H1 (cell line): ENCODE data around the gene CHAC1. TPM values are rescaled to one million over a fixed set of nuclear protein-coding genes. Genes with fewer than 3 reads are reported as not detected.
A peak's percentile ranks its signal among the peaks of the same experiment; 100 is the strongest.

Source experiments
- CTCF ChIA-PET: fragments of 300-600 bp; sonication (Branson Sonifier 250); formaldehyde crosslinking; loops from one replicate; lab custom pipeline; 2021; ENCODE audit not compliant: partially characterized antibody; lab: Charles Lee
- POLR2A ChIA-PET: fragments of 300-600 bp; sonication (Branson Sonifier 250); formaldehyde crosslinking; loops from one replicate; lab custom pipeline; 2021; ENCODE audit warnings: inconsistent platforms; ENCODE audit not compliant: partially characterized antibody; lab: Charles Lee
- DNase-seq, 2 experiments: peaks; one replicate each; pipeline versions ENCODE4 v3.0.0 to v3.0.0-alpha.2; 2010 to 2022; ENCODE audit warnings: low spot score in 2 of 2, low read depth in 1 of 2, mixed read lengths in 1 of 2
- FAIRE-seq: peaks from 2 replicates; lab custom pipeline; 2011; peaks lifted over from hg19 to GRCh38; lab: Jason Lieb, UNC
- H2AFZ ChIP-seq: 2 replicates; pipeline ENCODE4 v1.8.1; 2012; ENCODE audit warnings: low read length, inconsistent platforms
- H2AK5ac ChIP-seq: 2 replicates; pipeline ENCODE4 v1.6.1; 2013; ENCODE audit warnings: low read depth, low read length
- H2BK120ac ChIP-seq: replicated peaks from 2 replicates; pipeline ENCODE3; 2013; ENCODE audit warnings: low read depth, low read length, inconsistent platforms
- H2BK12ac ChIP-seq: 2 replicates; pipeline ENCODE4 v1.6.1; 2013; ENCODE audit warnings: low read depth, low read length
- H2BK15ac ChIP-seq: 2 replicates; pipeline ENCODE4 v1.6.1; 2013; ENCODE audit warnings: low read length
- H2BK20ac ChIP-seq: 2 replicates; pipeline ENCODE4 v1.6.1; 2013; ENCODE audit warnings: low read length
- H2BK5ac ChIP-seq: 2 replicates; pipeline ENCODE4 v1.6.1; 2013; ENCODE audit warnings: low read depth, low read length
- H3K14ac ChIP-seq: 2 replicates; pipeline ENCODE4 v1.6.1; 2013; ENCODE audit warnings: inconsistent platforms; ENCODE audit not compliant: insufficient read length
- H3K18ac ChIP-seq: 2 replicates; pipeline ENCODE4 v1.6.1; 2013; ENCODE audit warnings: low read length; ENCODE audit errors: extremely low read depth
- H3K23ac ChIP-seq: 2 replicates; pipeline ENCODE4 v1.6.1; 2013; ENCODE audit warnings: inconsistent platforms; ENCODE audit not compliant: insufficient read length
- H3K23me2 ChIP-seq: 2 replicates; pipeline ENCODE4 v1.6.1; 2013; ENCODE audit warnings: low read depth, low read length
- H3K27ac ChIP-seq: 2 replicates; pipeline ENCODE4 v1.6.1; 2011; ENCODE audit warnings: low read depth, low read length, inconsistent platforms
- H3K27me3 ChIP-seq, 4 experiments: replicated peaks in 1 of 4; 1 replicate in 1 of 4; 2 replicates in 3 of 4; pipeline versions ENCODE4 v1.6.1 to v1.8.1; 2011 to 2013; ENCODE audit warnings: low read length in 3 of 4, mild to moderate bottlenecking in 3 of 4, inconsistent platforms in 2 of 4, mixed read lengths in 2 of 4, moderate library complexity in 1 of 4; ENCODE audit not compliant: control insufficient read depth in 3 of 4, insufficient read depth in 3 of 4; ENCODE audit errors: extremely low read depth in 1 of 4
- H3K36me3 ChIP-seq, 4 experiments: 2 replicates each; pipeline versions ENCODE4 v1.6.1 to v1.8.1; 2011 to 2013; ENCODE audit warnings: mild to moderate bottlenecking in 4 of 4, low read length in 3 of 4, moderate library complexity in 2 of 4, control low read depth in 1 of 4, inconsistent platforms in 1 of 4; ENCODE audit not compliant: insufficient read depth in 4 of 4, control insufficient read depth in 2 of 4
- H3K4ac ChIP-seq: replicated peaks from 2 replicates; pipeline ENCODE3; 2013; ENCODE audit warnings: low read length, low read depth, mixed read lengths, inconsistent platforms; ENCODE audit not compliant: insufficient read length
- H3K4me1 ChIP-seq, 4 experiments: replicated peaks in 1 of 4; 1 replicate in 1 of 4; 2 replicates in 3 of 4; pipeline versions ENCODE4 v1.6.1 to v1.8.1; 2011 to 2013; ENCODE audit warnings: low read length in 3 of 4, inconsistent platforms in 2 of 4, mixed read lengths in 1 of 4; ENCODE audit not compliant: insufficient read depth in 4 of 4, control insufficient read depth in 3 of 4
- H3K4me2 ChIP-seq, 2 experiments: 2 replicates each; pipeline versions ENCODE4 v1.6.1 to v1.8.1; 2011 to 2013; ENCODE audit warnings: low read depth in 2 of 2, low read length in 2 of 2, control low read depth in 1 of 2, inconsistent platforms in 1 of 2, mild to moderate bottlenecking in 1 of 2; ENCODE audit not compliant: insufficient read depth in 1 of 2
- H3K4me3 ChIP-seq, 4 experiments: fragments of 200-600, 300-600 bp in 1 of 4; sonication (generic), shearing (Covaris generic), sonication (Bioruptor Twin) in 1 of 4; 2 replicates each; pipeline versions ENCODE4 v1.5.1 to v1.8.1; 2011 to 2016; ENCODE audit warnings: low read length in 4 of 4, low read depth in 3 of 4, control low read depth in 2 of 4, inconsistent platforms in 2 of 4, mild to moderate bottlenecking in 2 of 4, mixed read lengths in 1 of 4, moderate library complexity in 1 of 4; ENCODE audit not compliant: insufficient read depth in 2 of 4; ENCODE audit errors: extremely low read depth in 1 of 4
- H3K56ac ChIP-seq: replicated peaks from 2 replicates; pipeline ENCODE3; 2013; ENCODE audit warnings: low read depth, mild to moderate bottlenecking, mixed read lengths, low read length, inconsistent platforms; ENCODE audit not compliant: insufficient read length
- H3K79me1 ChIP-seq: 2 replicates; pipeline ENCODE4 v1.6.1; 2013; ENCODE audit warnings: low read depth, low read length, control low read depth
- H3K79me2 ChIP-seq, 2 experiments: 2 replicates each; pipeline versions ENCODE4 v1.6.1 to v1.8.1; 2012 to 2013; ENCODE audit warnings: low read length in 2 of 2, mild to moderate bottlenecking in 2 of 2, inconsistent platforms in 1 of 2; ENCODE audit not compliant: insufficient read depth in 2 of 2, control insufficient read depth in 1 of 2
- H3K9ac ChIP-seq, 4 experiments: replicated peaks in 1 of 4; 1 replicate in 1 of 4; 2 replicates in 3 of 4; pipeline versions ENCODE4 v1.6.1 to v1.8.1; 2011 to 2013; ENCODE audit warnings: low read depth in 3 of 4, low read length in 3 of 4, control low read depth in 2 of 4, mild to moderate bottlenecking in 2 of 4, moderate library complexity in 2 of 4, inconsistent platforms in 1 of 4; ENCODE audit errors: extremely low read depth in 1 of 4
- H3K9me3 ChIP-seq, 2 experiments: 2 replicates each; pipeline versions ENCODE4 v1.6.1 to v1.8.1; 2012 to 2013; ENCODE audit warnings: mild to moderate bottlenecking in 2 of 2, moderate library complexity in 2 of 2, control low read depth in 1 of 2, inconsistent platforms in 1 of 2, low read depth in 1 of 2, low read length in 1 of 2, mixed read lengths in 1 of 2; ENCODE audit not compliant: insufficient read depth in 2 of 2
- H4K20me1 ChIP-seq, 2 experiments: replicated peaks in 1 of 2; 2 replicates each; pipeline versions ENCODE3 to v1.8.1; 2011 to 2013; ENCODE audit warnings: inconsistent platforms in 2 of 2, low read length in 2 of 2, mild to moderate bottlenecking in 1 of 2; ENCODE audit not compliant: insufficient read depth in 2 of 2, control insufficient read depth in 1 of 2
- H4K5ac ChIP-seq: 2 replicates; pipeline ENCODE4 v1.6.1; 2013; ENCODE audit warnings: low read length, low read depth, mixed read lengths, inconsistent platforms; ENCODE audit not compliant: insufficient read length
- H4K8ac ChIP-seq: 2 replicates; pipeline ENCODE4 v1.8.0; 2013; ENCODE audit warnings: mild to moderate bottlenecking, moderate library complexity, low read length, inconsistent platforms; ENCODE audit not compliant: insufficient read depth; ENCODE audit errors: extremely low read depth
- H4K91ac ChIP-seq: replicated peaks from 2 replicates; pipeline ENCODE3; 2013; ENCODE audit warnings: low read length, mixed read lengths, inconsistent platforms; ENCODE audit not compliant: insufficient read length
- WGBS, 2 experiments: shearing (Covaris generic) in 1 of 2; methylation state at CpG; one replicate each; pipeline versions ENCODE4 v1.1.6 to v1.1.7; 2013 to 2015; ENCODE audit warnings: low lambda C conversion rate in 2 of 2, mixed read lengths in 2 of 2, inconsistent platforms in 1 of 2, low coverage in 1 of 2, missing lambda C conversion rate in 1 of 2; ENCODE audit not compliant: insufficient replicate concordance in 2 of 2, insufficient coverage in 1 of 2, insufficient read length in 1 of 2; ENCODE audit errors: extremely low coverage in 1 of 2, missing lambda C conversion rate in 1 of 2; 5-methylcytosine and 5-hydroxymethylcytosine counted together
- polyA plus RNA-seq, 7 experiments: library from polyadenylated mRNA; depleted of rRNA in 3 of 7; stranded (reverse) in 5 of 7; unstranded in 2 of 7; fragments of >200 nt in 5 of 7; fragments of 200-250 nt in 2 of 7; gene quantifications; 1 replicate in 5 of 7; 2 replicates in 1 of 7; 4 replicates in 1 of 7; pipeline versions ENCODE4 v1.2.1 to v1.2.3, GENCODE V29; 2011 to 2013; ENCODE audit warnings: missing spikeins in 2 of 7, mixed read lengths in 2 of 7
- total RNA-seq: library from RNA; stranded (reverse); fragmentation: NEBNext Ultra II Directional; extraction: Animal tissue kit (Norgen Biotek cat#: 25700); gene quantifications from 2 replicates; pipeline ENCODE4 v1.2.1, GENCODE V29; 2021

Gene CHAC1
- total and polyA plus RNA-seq, 2 of the 8 experiments (the other 6 are each of a cell fraction or from before 2014, with no cell fraction given), result 34.3 to 159 TPM

GRCh38 chr15:40927495-40927872 is 25.8 kb upstream of the CHAC1 start:
- Histone ChIP-seq H2BK12ac (no peak overlapping the region), H3K23ac (no peak overlapping the region), H3K36me3 (no peaks in the 10 kb centered on the region), H2BK20ac (no peak overlapping the region), H3K14ac (no peak overlapping the region), H3K4ac (no peak overlapping the region), H3K9me3 (no peaks in the 10 kb centered on the region), H4K91ac (no peak overlapping the region), H2BK15ac (no peak overlapping the region), H4K20me1 (peaks cover 2 to 24% of the 10 kb centered on the region in 2 experiments), H3K4me1 (peaks cover 3 to 36% (median 21%) of the 10 kb centered on the region in 4 experiments), H4K5ac (no peak overlapping the region), H3K79me2 (no peaks in the 10 kb centered on the region), H3K27ac (no peak overlapping the region), H2AK5ac (no peak overlapping the region), H3K9ac (no peak overlapping the region), H3K56ac (no peak overlapping the region), H3K23me2 (peaks cover 29% of the 10 kb centered on the region; the same call in 1 of the 2 replicates), H2BK5ac (no peak overlapping the region), H3K18ac (no peak overlapping the region), H3K4me2 (peak overlapping the region; percentile 87 to 97), H2AFZ (no peak overlapping the region), H3K79me1 (no peaks in the 10 kb centered on the region), H3K27me3 (peaks cover 80 to 99% (median 98%) of the 10 kb centered on the region in 4 experiments), H3K4me3 (peak overlapping the region in 3 of 4 experiments; percentile 5 to 71 (median 23); a peak in 4 of 8 replicates), H2BK120ac (no peak overlapping the region), H4K8ac (no peak overlapping the region)
- CTCF ChIA-PET, result interaction anchor here (0.7 to 33.1 kb wide), 5 partner anchors 3 to 91 kb away, joined by 3 to 619 read pairs (median 590); partner anchors contain the start of genes CHAC1, DLL4 and VPS18
- POLR2A ChIA-PET, result interaction anchor here (8.2 to 43.8 kb wide), 3 partner anchors 9 to 24 kb away, joined by 73 to 1505 read pairs (median 105); partner anchors contain the start of gene CHAC1
- DNase-seq (no peak), FAIRE-seq (no peak)
- 3% methylated on average over 6 of the region's 24 CpGs; no CpG with 5 or more reads in 1 of the 2 experiments for WGBS, 2 experiments
